Uterus (tissue), 2 donors: Measurements from ENCODE around the gene PAPOLB.

Experiments used
- POLR2A ChIP-seq, 2 donors: fragments of 450-650 bp; IDR thresholded peaks; one replicate each; pipeline ENCODE4 v1.6.1; 2016; ENCODE audit warnings: antibody characterized with exemption in 2 of 2, mild to moderate bottlenecking in 1 of 2, moderate library complexity in 1 of 2
- TF ChIP-seq, protein P1 (sequence below), 4 experiments: fragments of 200-600 bp in 2 of 4; fragments of 450-650 bp in 2 of 4; sonication (generic) in 2 of 4; IDR thresholded peaks; one replicate each; pipeline ENCODE4 v1.5.1; 2016 to 2019; ENCODE audit warnings: antibody characterized with exemption in 4 of 4, mild to moderate bottlenecking in 2 of 4, moderate library complexity in 1 of 4

DNA sequence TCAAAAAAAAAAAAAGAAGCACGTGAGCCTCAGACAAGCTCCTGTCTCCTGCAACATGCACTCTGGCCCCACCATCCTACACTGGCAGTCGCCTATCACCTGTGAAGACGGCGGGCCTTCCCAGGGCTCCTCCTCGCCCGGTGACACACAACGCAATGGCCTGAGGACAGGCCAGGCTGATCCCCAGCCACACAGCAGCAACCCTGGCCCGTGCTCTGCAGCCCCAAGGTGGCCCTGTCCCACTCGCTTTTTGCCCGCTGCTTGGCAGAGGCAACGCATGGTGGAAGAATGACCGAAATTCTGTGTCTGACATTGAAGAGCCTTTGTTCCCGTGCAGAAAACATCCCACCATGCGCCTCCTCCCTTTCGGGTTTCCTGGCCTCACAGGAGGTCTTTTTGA lies 13.6 kb upstream of the PAPOLB start:
- TF ChIP-seq, protein P1, sequence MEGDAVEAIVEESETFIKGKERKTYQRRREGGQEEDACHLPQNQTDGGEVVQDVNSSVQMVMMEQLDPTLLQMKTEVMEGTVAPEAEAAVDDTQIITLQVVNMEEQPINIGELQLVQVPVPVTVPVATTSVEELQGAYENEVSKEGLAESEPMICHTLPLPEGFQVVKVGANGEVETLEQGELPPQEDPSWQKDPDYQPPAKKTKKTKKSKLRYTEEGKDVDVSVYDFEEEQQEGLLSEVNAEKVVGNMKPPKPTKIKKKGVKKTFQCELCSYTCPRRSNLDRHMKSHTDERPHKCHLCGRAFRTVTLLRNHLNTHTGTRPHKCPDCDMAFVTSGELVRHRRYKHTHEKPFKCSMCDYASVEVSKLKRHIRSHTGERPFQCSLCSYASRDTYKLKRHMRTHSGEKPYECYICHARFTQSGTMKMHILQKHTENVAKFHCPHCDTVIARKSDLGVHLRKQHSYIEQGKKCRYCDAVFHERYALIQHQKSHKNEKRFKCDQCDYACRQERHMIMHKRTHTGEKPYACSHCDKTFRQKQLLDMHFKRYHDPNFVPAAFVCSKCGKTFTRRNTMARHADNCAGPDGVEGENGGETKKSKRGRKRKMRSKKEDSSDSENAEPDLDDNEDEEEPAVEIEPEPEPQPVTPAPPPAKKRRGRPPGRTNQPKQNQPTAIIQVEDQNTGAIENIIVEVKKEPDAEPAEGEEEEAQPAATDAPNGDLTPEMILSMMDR (IDR thresholded peaks at IDR 0.05), result no peak
- TF ChIP-seq POLR2A (IDR thresholded peaks at IDR 0.05), result no peak
